CD8-positive, alpha-beta memory T cell (primary cell): ENCODE results near the gene HADH. TPM values are rescaled to one million over a fixed set of nuclear protein-coding genes. Genes with fewer than 3 reads are reported as not detected.
"Not testable (repeated sequence)": the region's sequence is repeated elsewhere in the genome, so short reads cannot be mapped to it uniquely, and the experiment has no call there.

Source experiments
- CTCF ChIA-PET: fragments of 350-600 bp; sonication (Branson Sonifier 250); formaldehyde crosslinking; loops from one replicate; lab custom pipeline; 2021; ENCODE audit warnings: antibody characterized with exemption; lab: Charles Lee
- POLR2A ChIA-PET: fragments of 350-600 bp; sonication (Branson Sonifier 250); formaldehyde crosslinking; loops from one replicate; lab custom pipeline; 2021; ENCODE audit warnings: antibody characterized with exemption; lab: Charles Lee
- DNase-seq, 5 donors: peaks; one replicate each; pipeline versions ENCODE4 v3.0.0 to v3.0.0-alpha.2; 2020 to 2022; ENCODE audit warnings: mixed read lengths in 1 of 5
- H3K27ac ChIP-seq: one replicate; pipeline ENCODE4 v1.7.0; 2013; ENCODE audit warnings: low read depth, mild to moderate bottlenecking, low read length, moderate library complexity
- H3K27me3 ChIP-seq: 2 replicates; pipeline ENCODE4 v1.7.0; 2013; ENCODE audit warnings: low read length, mild to moderate bottlenecking; ENCODE audit not compliant: insufficient read depth, poor library complexity, severe bottlenecking
- H3K36me3 ChIP-seq: 2 replicates; pipeline ENCODE4 v1.7.0; 2013; ENCODE audit warnings: mild to moderate bottlenecking, low read length, moderate library complexity; ENCODE audit not compliant: insufficient read depth
- H3K4me1 ChIP-seq: 2 replicates; pipeline ENCODE4 v1.7.0; 2013; ENCODE audit warnings: mild to moderate bottlenecking, low read length, moderate library complexity; ENCODE audit not compliant: insufficient read depth
- H3K4me3 ChIP-seq: 2 replicates; pipeline ENCODE4 v1.7.0; 2013; ENCODE audit warnings: mild to moderate bottlenecking, low read length
- H3K9me3 ChIP-seq: 2 replicates; pipeline ENCODE4 v1.7.0; 2013; ENCODE audit warnings: mild to moderate bottlenecking, low read length
- H3K27ac Mint-ChIP-seq, 8 donors: one replicate each; pipeline ENCODE4 v1.8.0; 2020 to 2021; ENCODE audit warnings: mixed read lengths in 8 of 8, mild to moderate bottlenecking in 6 of 8, inconsistent platforms in 3 of 8, moderate library complexity in 3 of 8
- H3K27me3 Mint-ChIP-seq, 2 donors: one replicate each; pipeline ENCODE4 v1.8.0; 2020 to 2021; ENCODE audit warnings: mixed read lengths in 2 of 2, mild to moderate bottlenecking in 1 of 2, moderate library complexity in 1 of 2
- H3K36me3 Mint-ChIP-seq, 3 donors: one replicate each; pipeline ENCODE4 v1.8.0; 2020 to 2021; ENCODE audit warnings: mixed read lengths in 3 of 3, inconsistent platforms in 1 of 3, mild to moderate bottlenecking in 1 of 3
- H3K4me1 Mint-ChIP-seq, 3 donors: one replicate each; pipeline ENCODE4 v1.8.0; 2020 to 2021; ENCODE audit warnings: mixed read lengths in 3 of 3, inconsistent platforms in 1 of 3, mild to moderate bottlenecking in 1 of 3
- H3K4me3 Mint-ChIP-seq, 7 donors: one replicate each; pipeline ENCODE4 v1.8.0; 2020 to 2021; ENCODE audit warnings: mixed read lengths in 7 of 7, mild to moderate bottlenecking in 6 of 7, moderate library complexity in 4 of 7, inconsistent platforms in 2 of 7
- H3K9me3 Mint-ChIP-seq, 5 donors: one replicate each; pipeline ENCODE4 v1.8.0; 2020 to 2022; ENCODE audit warnings: mixed read lengths in 5 of 5, mild to moderate bottlenecking in 3 of 5, moderate library complexity in 2 of 5, inconsistent platforms in 1 of 5
- polyA plus RNA-seq: library from polyadenylated mRNA; unstranded; fragments of 300-500 nt; fragmentation: Illumina TruSeq; gene quantifications from one replicate; pipeline ENCODE4 v1.2.3, GENCODE V29; 2021
- total RNA-seq, 2 experiments: library from RNA; stranded (reverse); gene quantifications; one replicate each; pipeline ENCODE4 v1.2.3, GENCODE V29; 2021

The HADH gene
- total and polyA plus RNA-seq, 3 experiments from 2014 or later: 33.6 to 40.9 (median 38.5) TPM

DNA sequence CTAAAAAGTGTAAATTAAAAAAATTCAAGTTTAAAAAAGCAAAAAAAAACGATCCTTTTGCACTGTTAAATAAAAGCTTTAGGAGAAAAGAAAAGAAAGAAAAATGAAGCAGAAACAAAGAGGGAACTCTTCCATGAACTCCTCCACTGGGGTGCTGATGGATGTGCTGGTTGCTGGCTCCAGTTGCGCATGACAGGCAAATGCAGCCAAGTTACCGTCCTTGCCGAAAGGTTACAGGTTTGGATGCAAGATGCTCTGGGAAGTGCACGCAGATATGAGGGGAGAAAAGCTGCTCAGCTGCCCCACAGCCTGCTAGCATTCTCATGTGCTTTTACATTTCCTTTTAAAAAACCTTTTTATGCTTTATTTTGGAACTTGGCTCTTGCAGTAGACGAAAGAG lies 58.5 kb downstream of the HADH start:
- no peak for DNase-seq
- peaks cover 20% of the 10 kb centered on the region for H3K36me3 ChIP-seq
- no peak overlapping the region for H3K4me3 ChIP-seq
- peaks cover 53 to 67% (median 54%) of the 10 kb centered on the region in 3 donors for H3K4me1 Mint-ChIP-seq
- no peaks in the 10 kb centered on the region for H3K9me3 ChIP-seq
- peak overlapping the region in 1 of 8 donors; percentile 10 for H3K27ac Mint-ChIP-seq
- H3K27me3 ChIP-seq: no peaks in the 10 kb centered on the region
- peak overlapping the region in 1 of 7 donors; percentile 25 for H3K4me3 Mint-ChIP-seq
- no peaks in the 10 kb centered on the region for H3K9me3 Mint-ChIP-seq
- H3K36me3 Mint-ChIP-seq: peaks cover 0 to 34% (median 11%) of the 10 kb centered on the region in 3 donors
- peaks cover 60% of the 10 kb centered on the region for H3K4me1 ChIP-seq
- ChIA-PET POLR2A (interaction anchor here (0.7 kb wide), 2 partner anchors 87 to 113 kb away, joined by 3 read pairs; no protein-coding TSS in a partner anchor), CTCF (interaction anchor here (1.0 to 1.2 kb wide), 2 partner anchors 29 to 525 kb away, joined by 3 read pairs; no protein-coding TSS in a partner anchor)
- no peaks in the 10 kb centered on the region for H3K27me3 Mint-ChIP-seq
- H3K27ac ChIP-seq: no peak overlapping the region

- H3K4me3 ChIP-seq: peak overlapping the region; percentile 49
- H3K27me3 ChIP-seq: no peaks in the 10 kb centered on the region
- Mint-ChIP-seq H3K4me1 (peaks cover 46 to 69% (median 57%) of the 10 kb centered on the region in 3 donors), H3K27ac (peak overlapping the region; percentile 70 to 94 (median 88)), H3K9me3 (no peaks in the 10 kb centered on the region), H3K27me3 (peaks cover 0 to under 1% of the 10 kb centered on the region in 2 donors), H3K4me3 (peak overlapping the region; percentile 40 to 96 (median 87)), H3K36me3 (peaks cover 0 to 40% (median 13%) of the 10 kb centered on the region in 3 donors)
- H3K4me1 ChIP-seq: peaks cover 63% of the 10 kb centered on the region
- CTCF ChIA-PET: interaction anchor here (1.0 kb wide), 1 partner anchor 30 kb away, joined by 3 read pairs; no protein-coding TSS in a partner anchor
- H3K36me3 ChIP-seq: peaks cover 29% of the 10 kb centered on the region
- no peak overlapping the region for H3K27ac ChIP-seq
- POLR2A ChIA-PET: no interaction called here
- no peak for DNase-seq
- H3K9me3 ChIP-seq: no peaks in the 10 kb centered on the region
Observed at GRCh38 chr4:108048997-108049396, 59.3 kb downstream of the HADH start.

GRCh38 chr4:108049406-108049805 lies 59.7 kb downstream of the HADH start:
- CTCF ChIA-PET: no interaction called here
- Histone ChIP-seq H3K27me3 (no peaks in the 10 kb centered on the region), H3K36me3 (peaks cover 29% of the 10 kb centered on the region), H3K4me1 (peaks cover 63% of the 10 kb centered on the region), H3K27ac (no peak overlapping the region), H3K4me3 (peak overlapping the region; percentile 49), H3K9me3 (no peaks in the 10 kb centered on the region)
- POLR2A ChIA-PET: no interaction called here
- Mint-ChIP-seq H3K27ac (peak overlapping the region; percentile 70 to 94 (median 88)), H3K27me3 (peaks cover 0 to 2% of the 10 kb centered on the region in 2 donors), H3K4me3 (peak overlapping the region; percentile 40 to 96 (median 87)), H3K4me1 (peaks cover 42 to 66% (median 58%) of the 10 kb centered on the region in 3 donors), H3K36me3 (peaks cover 0 to 44% (median 15%) of the 10 kb centered on the region in 3 donors), H3K9me3 (no peaks in the 10 kb centered on the region)
- DNase-seq: peak in 2 of 5 donors; percentile 31 to 66

GRCh38 chr4:108050166-108051111 lies 60.8 kb downstream of the HADH start:
- H3K27ac ChIP-seq, H3K9me3 ChIP-seq, H3K27me3 ChIP-seq, H3K9me3 Mint-ChIP-seq, POLR2A ChIA-PET, H3K27me3 Mint-ChIP-seq, CTCF ChIA-PET, DNase-seq: not testable (repeated sequence)
- Mint-ChIP-seq H3K4me3 (peak overlapping the region; percentile 61 to 96 (median 87)), H3K4me1 (peaks cover 39 to 58% (median 53%) of the 10 kb centered on the region in 3 donors), H3K27ac (peak overlapping the region; percentile 70 to 94 (median 88)), H3K36me3 (peaks cover 0 to 46% (median 15%) of the 10 kb centered on the region in 3 donors)
- Histone ChIP-seq H3K36me3 (peaks cover 29% of the 10 kb centered on the region), H3K4me1 (peaks cover 70% of the 10 kb centered on the region), H3K4me3 (peak overlapping the region; percentile 49)

- peak in 1 of 5 donors; percentile 46 for DNase-seq
- Mint-ChIP-seq H3K27me3 (peaks cover 0 to 2% of the 10 kb centered on the region in 2 donors), H3K9me3 (no peaks in the 10 kb centered on the region), H3K4me1 (peaks cover 37 to 63% (median 56%) of the 10 kb centered on the region in 3 donors), H3K36me3 (peaks cover 0 to 43% (median 15%) of the 10 kb centered on the region in 3 donors), H3K4me3 (no peak overlapping the region), H3K27ac (peak overlapping the region in 7 of 8 donors; percentile 2 to 91 (median 32))
- H3K27me3 ChIP-seq: no peaks in the 10 kb centered on the region
- CTCF ChIA-PET: no interaction called here
- POLR2A ChIA-PET: no interaction called here
- H3K36me3 ChIP-seq: peaks cover 29% of the 10 kb centered on the region
- H3K9me3 ChIP-seq: no peaks in the 10 kb centered on the region
- H3K4me3 ChIP-seq: no peak overlapping the region
- H3K27ac ChIP-seq: no peak overlapping the region
- H3K4me1 ChIP-seq: peaks cover 78% of the 10 kb centered on the region
Observed at GRCh38 chr4:108051343-108051742, 61.7 kb downstream of the HADH start.

GRCh38 chr4:108052558-108053120 lies 63.0 kb downstream of the HADH start:
- peak overlapping the region in 1 of 7 donors; percentile 52 for H3K4me3 Mint-ChIP-seq
- no peaks in the 10 kb centered on the region for H3K9me3 Mint-ChIP-seq
- DNase-seq: no peak
- Histone ChIP-seq H3K27ac (no peak overlapping the region), H3K36me3 (peaks cover 22% of the 10 kb centered on the region), H3K4me1 (peaks cover 91% of the 10 kb centered on the region), H3K27me3 (no peaks in the 10 kb centered on the region), H3K9me3 (no peaks in the 10 kb centered on the region), H3K4me3 (no peak overlapping the region)
- H3K27me3 Mint-ChIP-seq: peaks cover 0 to 2% of the 10 kb centered on the region in 2 donors
- CTCF ChIA-PET: no interaction called here
- POLR2A ChIA-PET: no interaction called here
- peaks cover 0 to 42% (median 9%) of the 10 kb centered on the region in 3 donors for H3K36me3 Mint-ChIP-seq
- peaks cover 39 to 61% (median 58%) of the 10 kb centered on the region in 3 donors for H3K4me1 Mint-ChIP-seq
- H3K27ac Mint-ChIP-seq: peak overlapping the region in 5 of 8 donors; percentile 19 to 91 (median 74)

- Mint-ChIP-seq H3K9me3 (no peaks in the 10 kb centered on the region), H3K27ac (peak overlapping the region in 6 of 8 donors; percentile 16 to 91 (median 72)), H3K27me3 (peaks cover 0 to 2% of the 10 kb centered on the region in 2 donors), H3K36me3 (peaks cover 0 to 39% (median 8%) of the 10 kb centered on the region in 3 donors), H3K4me3 (peak overlapping the region in 1 of 7 donors; percentile 52), H3K4me1 (peaks cover 39 to 61% (median 57%) of the 10 kb centered on the region in 3 donors)
- Histone ChIP-seq H3K36me3 (peaks cover 18% of the 10 kb centered on the region), H3K27ac (no peak overlapping the region), H3K4me3 (no peak overlapping the region), H3K27me3 (no peaks in the 10 kb centered on the region), H3K4me1 (peaks cover 93% of the 10 kb centered on the region), H3K9me3 (no peaks in the 10 kb centered on the region)
- DNase-seq: no peak
- POLR2A ChIA-PET: no interaction called here
- CTCF ChIA-PET: interaction anchor here (1.0 kb wide), 1 partner anchor 9 kb away, joined by 3 read pairs; no protein-coding TSS in a partner anchor
Observed at GRCh38 chr4:108053251-108053711, 63.6 kb downstream of the HADH start.
